DLD1 (cell line): ENCODE results near the gene SNAPC5.

Experiments
- in situ Hi-C: cut with HindIII; loops from 2 replicates; pipeline ENCODE4 v1.10.0; 2017; ENCODE audit warnings: low sequenced_read_pairs

The SNAPC5 gene

GRCh38 chr15:66459818-66460615, 37.5 kb downstream of the SNAPC5 start:
- in situ Hi-C loops: no loop called here

- in situ Hi-C loops: no loop called here
Measured at GRCh38 chr15:66456211-66456610, 41.4 kb downstream of the SNAPC5 start.

- in situ Hi-C loops: no loop called here
Measured at GRCh38 chr15:66454143-66454542, 43.4 kb downstream of the SNAPC5 start.

GRCh38 chr15:66452971-66453580, 44.5 kb downstream of the SNAPC5 start:
- in situ Hi-C loops: no loop called here

- in situ Hi-C loops: no loop called here
Measured at GRCh38 chr15:66452420-66452819, 45.1 kb downstream of the SNAPC5 start.
